Transverse colon (tissue), 4 donors: ENCODE results near the gene ZNF664. TPM values are rescaled to one million over a fixed set of nuclear protein-coding genes. Genes with fewer than 3 reads are reported as not detected.

Experiments used
- DNase-seq: peaks from one replicate; pipeline ENCODE4 v3.0.0-alpha.2; 2019
- H3K27ac ChIP-seq, 4 donors: fragments of 200-600 bp; sonication (generic); 2 replicates each; pipeline ENCODE4 v1.5.1; 2016 to 2018; ENCODE audit warnings: inconsistent platforms in 4 of 4
- H3K27me3 ChIP-seq: fragments of 200-600 bp; sonication (generic); 2 replicates; pipeline ENCODE4 v1.5.1; 2017; ENCODE audit warnings: inconsistent platforms
- H3K36me3 ChIP-seq, 4 donors: fragments of 200-600 bp; sonication (generic); 2 replicates each; pipeline ENCODE4 v1.5.1; 2017 to 2019; ENCODE audit warnings: inconsistent platforms in 4 of 4
- H3K4me1 ChIP-seq, 4 donors: fragments of 200-600 bp; sonication (generic); 2 replicates each; pipeline ENCODE4 v1.5.1; 2017 to 2020; ENCODE audit warnings: inconsistent platforms in 4 of 4
- H3K4me3 ChIP-seq, 4 donors: fragments of 200-600 bp; sonication (generic); 1 replicate in 1 of 4; 2 replicates in 3 of 4; pipeline versions ENCODE4 v1.5.1 to v1.6.1; 2017 to 2019; ENCODE audit warnings: inconsistent platforms in 4 of 4
- H3K9me3 ChIP-seq, 2 donors: fragments of 200-600 bp; sonication (generic); 2 replicates each; pipeline ENCODE4 v1.5.1; 2017 to 2019; ENCODE audit warnings: inconsistent platforms in 2 of 2
- CTCF ChIP-seq, 5 experiments: fragments of 200-600 bp in 3 of 5; fragments of 450-650 bp in 2 of 5; sonication (generic) in 3 of 5; IDR thresholded peaks; 1 replicate in 2 of 5; 2 replicates in 3 of 5; pipeline ENCODE4 v1.5.1; 2016 to 2017; ENCODE audit warnings: antibody characterized with exemption in 5 of 5, inconsistent platforms in 3 of 5, mild to moderate bottlenecking in 2 of 5, moderate library complexity in 1 of 5
- EP300 ChIP-seq: sonication (generic); formaldehyde crosslinking; IDR thresholded peaks from one replicate; pipeline ENCODE4 v1.6.1; 2017; ENCODE audit warnings: antibody characterized with exemption, low read depth
- POLR2A ChIP-seq: fragments of 450-650 bp; IDR thresholded peaks from one replicate; pipeline ENCODE4 v1.6.1; 2016; ENCODE audit warnings: antibody characterized with exemption, mild to moderate bottlenecking, moderate library complexity
- POLR2AphosphoS5 ChIP-seq, 3 donors: sonication (generic); formaldehyde crosslinking; IDR thresholded peaks; one replicate each; pipeline ENCODE4 v1.6.1; 2016; ENCODE audit warnings: antibody characterized with exemption in 3 of 3
- WGBS, 2 donors: methylation state at CpG; one replicate each; pipeline ENCODE4 v1.1.5; 2018; ENCODE audit warnings: low coverage in 1 of 2; 5-methylcytosine and 5-hydroxymethylcytosine counted together
- in situ Hi-C, 4 donors: fragments of 200-750 bp; cut with MboI; loops; one replicate each; pipeline versions ENCODE4 v1.15.0 to v1.15.1; 2017; ENCODE audit warnings: low sequenced_read_pairs in 3 of 4, low pct_ligation_motif_present in 1 of 4, low pct_unique_long_range_greater_than_20kb in 1 of 4
- intact Hi-C: fragments of 100-400 bp; cut with DNase I; formaldehyde crosslinking; loops from one replicate; pipeline ENCODE4 v1.15.1; 2023; ENCODE audit warnings: low total_unique reads
- total RNA-seq, 4 donors: library from RNA; depleted of rRNA; stranded (reverse); fragments of >200 nt; gene quantifications; one replicate each; pipeline ENCODE4 v1.1.0, GENCODE V29; 2016

Gene ZNF664
- total RNA-seq, 4 donors from 2014 or later, result 84.4 to 144 (median 103) TPM

DNA sequence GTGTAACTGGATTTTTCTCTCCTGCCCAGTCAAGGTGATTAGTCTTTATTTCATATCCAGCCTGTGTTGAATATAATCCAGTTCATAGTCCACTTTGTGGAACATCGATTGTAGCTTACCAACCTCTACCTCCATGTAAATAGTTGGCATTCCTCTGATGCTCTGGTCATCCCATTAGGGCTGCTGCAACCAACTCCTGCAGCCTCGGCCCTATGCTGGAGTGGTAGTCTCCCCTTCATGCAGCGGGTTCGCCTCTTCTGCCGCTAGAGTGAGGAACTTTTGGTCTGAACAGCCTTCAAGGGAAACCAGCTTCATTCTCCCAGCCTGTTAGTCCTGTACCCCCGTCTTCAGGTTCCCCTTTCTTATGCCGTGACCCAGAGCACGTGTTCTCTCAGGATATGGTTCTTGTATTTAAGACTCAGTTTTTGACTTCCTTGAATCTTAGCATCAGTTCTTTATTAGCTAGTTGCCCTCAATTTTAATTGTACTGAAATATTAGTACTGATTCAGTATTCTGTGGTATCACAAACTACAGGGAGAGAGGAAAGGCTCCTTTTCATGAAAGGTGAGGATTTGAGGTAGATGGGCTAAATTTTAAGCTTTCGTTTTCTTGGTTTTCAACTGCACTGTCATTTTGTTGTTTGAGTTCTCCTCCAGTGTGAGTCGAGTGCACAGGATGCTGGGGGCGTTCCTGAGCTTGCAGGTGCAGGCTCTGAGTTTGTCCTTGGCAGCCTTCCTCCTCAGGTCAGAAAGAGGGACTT is 33.2 kb downstream of the ZNF664 start:
- TF ChIP-seq CTCF (IDR thresholded peaks at IDR 0.05) (no peak), POLR2AphosphoS5 (IDR thresholded peaks at IDR 0.05) (no peak), EP300 (no peak), POLR2A (no peak)
- H3K9me3 ChIP-seq, result no peaks in the 10 kb centered on the region
- no peak overlapping the region for H3K4me3 ChIP-seq
- WGBS, 2 donors, result 52 to 70% methylated on average over 5 to 11 of the region's 11 CpGs
- no peak for DNase-seq
- H3K36me3 ChIP-seq, result peaks cover 0 to 7% (median 1%) of the 10 kb centered on the region in 4 donors
- intact Hi-C loops, result no loop called here
- H3K4me1 ChIP-seq, result no peaks in the 10 kb centered on the region
- no peaks in the 10 kb centered on the region for H3K27me3 ChIP-seq
- no peak overlapping the region for H3K27ac ChIP-seq
- in situ Hi-C loops, result no loop called here

- Histone ChIP-seq H3K27ac (no peak overlapping the region), H3K36me3 (peaks cover 0 to 13% (median 5%) of the 10 kb centered on the region in 4 donors), H3K27me3 (no peaks in the 10 kb centered on the region), H3K9me3 (no peaks in the 10 kb centered on the region), H3K4me1 (no peaks in the 10 kb centered on the region), H3K4me3 (no peak overlapping the region)
- intact Hi-C loops (no loop called here), in situ Hi-C loops (no loop called here)
- DNase-seq, result no peak
- WGBS, 2 donors, result 86 to 89% methylated on average over 5 to 13 of the region's 14 CpGs
- TF ChIP-seq POLR2A, result no peak
- TF ChIP-seq EP300, result no peak
- no peak for TF ChIP-seq POLR2AphosphoS5 (IDR thresholded peaks at IDR 0.05)
- TF ChIP-seq CTCF (IDR thresholded peaks at IDR 0.05), result no peak
Observed at GRCh38 chr12:124006846-124007713, 34.1 kb downstream of the ZNF664 start.

- Histone ChIP-seq H3K36me3 (peaks cover 0 to 22% (median 10%) of the 10 kb centered on the region in 4 donors), H3K4me1 (no peaks in the 10 kb centered on the region), H3K9me3 (no peaks in the 10 kb centered on the region), H3K27me3 (no peaks in the 10 kb centered on the region), H3K4me3 (no peak overlapping the region), H3K27ac (no peak overlapping the region)
- DNase-seq, result no peak
- in situ Hi-C loops (no loop called here), intact Hi-C loops (no loop called here)
- no peak for TF ChIP-seq EP300
- TF ChIP-seq POLR2AphosphoS5 (IDR thresholded peaks at IDR 0.05), result no peak
- TF ChIP-seq CTCF (IDR thresholded peaks at IDR 0.05), result no peak
- no peak for TF ChIP-seq POLR2A
- 58 to 66% methylated on average over 6 to 9 of the region's 9 CpGs for WGBS, 2 donors
Observed at GRCh38 chr12:124007826-124008570, 35.0 kb downstream of the ZNF664 start.

- WGBS, 2 donors, result 83 to 86% methylated on average over 3 of the region's 3 CpGs
- Histone ChIP-seq H3K36me3 (peaks cover 0 to 24% (median 11%) of the 10 kb centered on the region in 4 donors), H3K27ac (no peak overlapping the region), H3K4me1 (no peaks in the 10 kb centered on the region), H3K27me3 (no peaks in the 10 kb centered on the region), H3K9me3 (no peaks in the 10 kb centered on the region), H3K4me3 (no peak overlapping the region)
- DNase-seq, result no peak
- TF ChIP-seq EP300 (no peak), CTCF (IDR thresholded peaks at IDR 0.05) (no peak), POLR2A (no peak), POLR2AphosphoS5 (IDR thresholded peaks at IDR 0.05) (no peak)
- in situ Hi-C loops (no loop called here), intact Hi-C loops (no loop called here)
Observed at GRCh38 chr12:124008595-124008994, 35.6 kb downstream of the ZNF664 start.
